ENCODE measurements around the gene KCNAB1.

DNA sequence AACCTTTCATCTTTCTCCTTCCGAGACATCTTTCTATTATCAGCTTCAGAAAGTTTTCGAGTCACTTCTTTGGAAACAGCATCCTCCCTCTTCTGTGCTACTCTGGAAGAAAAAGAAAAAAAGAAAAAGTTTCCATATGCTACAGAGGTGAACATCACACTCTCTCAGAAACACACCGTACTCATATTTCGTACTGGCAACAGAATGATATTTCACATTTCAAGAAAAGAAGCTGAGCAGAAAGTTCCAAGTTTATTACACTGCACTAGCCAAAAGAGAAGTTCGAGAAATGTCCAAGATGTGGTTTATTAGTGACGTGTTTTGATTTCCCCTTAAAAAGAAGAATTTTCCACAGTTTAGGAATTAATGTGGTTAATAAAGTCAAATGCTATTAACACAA lies 428.5 kb downstream of the KCNAB1 start:
- TF ChIP-seq, protein P1, sequence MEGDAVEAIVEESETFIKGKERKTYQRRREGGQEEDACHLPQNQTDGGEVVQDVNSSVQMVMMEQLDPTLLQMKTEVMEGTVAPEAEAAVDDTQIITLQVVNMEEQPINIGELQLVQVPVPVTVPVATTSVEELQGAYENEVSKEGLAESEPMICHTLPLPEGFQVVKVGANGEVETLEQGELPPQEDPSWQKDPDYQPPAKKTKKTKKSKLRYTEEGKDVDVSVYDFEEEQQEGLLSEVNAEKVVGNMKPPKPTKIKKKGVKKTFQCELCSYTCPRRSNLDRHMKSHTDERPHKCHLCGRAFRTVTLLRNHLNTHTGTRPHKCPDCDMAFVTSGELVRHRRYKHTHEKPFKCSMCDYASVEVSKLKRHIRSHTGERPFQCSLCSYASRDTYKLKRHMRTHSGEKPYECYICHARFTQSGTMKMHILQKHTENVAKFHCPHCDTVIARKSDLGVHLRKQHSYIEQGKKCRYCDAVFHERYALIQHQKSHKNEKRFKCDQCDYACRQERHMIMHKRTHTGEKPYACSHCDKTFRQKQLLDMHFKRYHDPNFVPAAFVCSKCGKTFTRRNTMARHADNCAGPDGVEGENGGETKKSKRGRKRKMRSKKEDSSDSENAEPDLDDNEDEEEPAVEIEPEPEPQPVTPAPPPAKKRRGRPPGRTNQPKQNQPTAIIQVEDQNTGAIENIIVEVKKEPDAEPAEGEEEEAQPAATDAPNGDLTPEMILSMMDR (IDR thresholded peaks at IDR 0.05; ENCODE audit: low read length) = no peak
- no peak for TF ChIP-seq EZH2phosphoT487 (IDR thresholded peaks at IDR 0.05; ENCODE audit: low read length)
